Effector CD8-positive, alpha-beta T cell (primary cell): ENCODE measurements around the gene ZNF625.
"Not testable (repeated sequence)": the region's sequence is repeated elsewhere in the genome, so short reads cannot be mapped to it uniquely, and the experiment has no call there.

Source experiments
- DNase-seq: peaks from one replicate; lab custom pipeline; 2025; lab: John Stamatoyannopoulos, UW

Gene ZNF625

GRCh38 chr19:12137221-12137940 is 19.2 kb downstream of the ZNF625 start:
- DNase-seq: peak; percentile 17

GRCh38 chr19:12133069-12133468 is 23.5 kb downstream of the ZNF625 start:
- no peak for DNase-seq

- no peak for DNase-seq
Observed at GRCh38 chr19:12126707-12127106, 29.8 kb downstream of the ZNF625 start.

GRCh38 chr19:12117201-12117970 is 39.1 kb downstream of the ZNF625 start:
- DNase-seq: no peak

- no peak for DNase-seq
Observed at GRCh38 chr19:12113121-12113520, 43.4 kb downstream of the ZNF625 start.

GRCh38 chr19:12112701-12113100 is 43.8 kb downstream of the ZNF625 start:
- no peak for DNase-seq

GRCh38 chr19:12111943-12112637 is 44.4 kb downstream of the ZNF625 start:
- no peak for DNase-seq

GRCh38 chr19:12111176-12111575 is 45.4 kb downstream of the ZNF625 start:
- no peak for DNase-seq

- DNase-seq: not testable (repeated sequence)
Observed at GRCh38 chr19:12103909-12104308, 52.6 kb downstream of the ZNF625 start.

GRCh38 chr19:12098040-12098439 is 58.5 kb downstream of the ZNF625 start:
- DNase-seq: no peak

- no peak for DNase-seq
Observed at GRCh38 chr19:12095111-12095790, 61.3 kb downstream of the ZNF625 start.
